Glomerular endothelial cell (primary cell): Measurements from ENCODE around the gene C3orf22. TPM values are rescaled to one million over a fixed set of nuclear protein-coding genes. Genes with fewer than 3 reads are reported as not detected.
"Not testable (repeated sequence)": the region's sequence is repeated elsewhere in the genome, so short reads cannot be mapped to it uniquely, and the experiment has no call there.

Experiments
- DNase-seq: peaks from one replicate; pipeline ENCODE4 v3.0.0-alpha.2; 2011; ENCODE audit warnings: low read depth, low spot score; ENCODE audit errors: extremely low read depth
- total RNA-seq: library from RNA; depleted of rRNA; stranded (reverse); fragments of >200 nt; gene quantifications from 2 replicates; pipeline ENCODE4 v1.2.3, GENCODE V29; 2015

Gene C3orf22
- total RNA-seq, 1 donor from 2014 or later, result not detected

- DNase-seq, result no peak
Measured at GRCh38 chr3:126544596-126545281, 14.0 kb downstream of the C3orf22 start.

GRCh38 chr3:126543457-126544061, 15.2 kb downstream of the C3orf22 start:
- DNase-seq, result no peak

GRCh38 chr3:126542340-126543241, 16.1 kb downstream of the C3orf22 start:
- DNase-seq, result no peak

- DNase-seq, result no peak
Measured at GRCh38 chr3:126541628-126542339, 16.9 kb downstream of the C3orf22 start.

- no peak for DNase-seq
Measured at GRCh38 chr3:126540951-126541627, 17.6 kb downstream of the C3orf22 start.

- DNase-seq, result peak; percentile 34
Measured at GRCh38 chr3:126540342-126540849, 18.3 kb downstream of the C3orf22 start.

- no peak for DNase-seq
Measured at GRCh38 chr3:126539558-126540250, 19.0 kb downstream of the C3orf22 start.

GRCh38 chr3:126538966-126539365, 19.8 kb downstream of the C3orf22 start:
- no peak for DNase-seq

GRCh38 chr3:126538316-126538715, 20.4 kb downstream of the C3orf22 start:
- DNase-seq, result no peak

GRCh38 chr3:126537730-126538281, 20.9 kb downstream of the C3orf22 start:
- no peak for DNase-seq

- DNase-seq, result no peak
Measured at GRCh38 chr3:126537116-126537729, 21.5 kb downstream of the C3orf22 start.

GRCh38 chr3:126536126-126536525, 22.6 kb downstream of the C3orf22 start:
- DNase-seq, result no peak

GRCh38 chr3:126535636-126536035, 23.1 kb downstream of the C3orf22 start:
- no peak for DNase-seq

- DNase-seq, result not testable (repeated sequence)
Measured at GRCh38 chr3:126534716-126535115, 24.0 kb downstream of the C3orf22 start.

GRCh38 chr3:126533506-126533905, 25.2 kb downstream of the C3orf22 start:
- no peak for DNase-seq

GRCh38 chr3:126531051-126531330, 27.7 kb downstream of the C3orf22 start:
- no peak for DNase-seq

GRCh38 chr3:126530171-126531050, 28.3 kb downstream of the C3orf22 start:
- no peak for DNase-seq

GRCh38 chr3:126529585-126530170, 29.1 kb downstream of the C3orf22 start:
- DNase-seq, result no peak
